ENCODE results near the gene CFAP54. TPM values are rescaled to one million over a fixed set of nuclear protein-coding genes. Genes with fewer than 3 reads are reported as not detected.
"Not testable (repeated sequence)": the region's sequence is repeated elsewhere in the genome, so short reads cannot be mapped to it uniquely, and the experiment has no call there.

CFAP54 gene
- polyA plus RNA-seq, 1 donor from 2014 or later, result 1.1 TPM

- H3K36me3 ChIP-seq (ENCODE audit: insufficient read depth, low read length); H3K79me2 ChIP-seq (replicated peaks; ENCODE audit: insufficient read depth, low read length); H3K9me2 ChIP-seq (ENCODE audit: insufficient read depth, low read length); H3K4me3 ChIP-seq (ENCODE audit: low read length); H3K27ac ChIP-seq (ENCODE audit: low read length); H3K27me3 ChIP-seq (ENCODE audit: insufficient read depth, low read depth, low read length); H3K4me2 ChIP-seq (ENCODE audit: low read length); H3K9me3 ChIP-seq (ENCODE audit: low read length); H3K9ac ChIP-seq (ENCODE audit: low read length); H2AFZ ChIP-seq (ENCODE audit: low read depth, low read length); H3F3A ChIP-seq (ENCODE audit: insufficient read depth, low read length, poor library complexity, severe bottlenecking); H4K20me1 ChIP-seq (ENCODE audit: insufficient read depth): not testable (repeated sequence)
Observed at GRCh38 chr12:96494154-96494553, 4.8 kb downstream of the CFAP54 start.

- no peak overlapping the region for H3K4me3 ChIP-seq (ENCODE audit: low read length)
- no peaks in the 10 kb centered on the region for H3K36me3 ChIP-seq (ENCODE audit: insufficient read depth, low read length)
- no peaks in the 10 kb centered on the region for H3K9me3 ChIP-seq (ENCODE audit: low read length)
- H3K9ac ChIP-seq (ENCODE audit: low read length), result no peak overlapping the region
- H3K27ac ChIP-seq (ENCODE audit: low read length), result no peak overlapping the region
- no peak overlapping the region for H3K4me2 ChIP-seq (ENCODE audit: low read length)
- no peaks in the 10 kb centered on the region for H3K79me2 ChIP-seq (replicated peaks; ENCODE audit: insufficient read depth, low read length)
- no peaks in the 10 kb centered on the region for H3F3A ChIP-seq (ENCODE audit: insufficient read depth, low read length, poor library complexity, severe bottlenecking)
- no peaks in the 10 kb centered on the region for H4K20me1 ChIP-seq (ENCODE audit: insufficient read depth)
- no peaks in the 10 kb centered on the region for H3K9me2 ChIP-seq (ENCODE audit: insufficient read depth, low read length)
- TF ChIP-seq REST (IDR thresholded peaks at IDR 0.05; ENCODE audit: borderline replicate concordance), result no peak
- H2AFZ ChIP-seq (ENCODE audit: low read depth, low read length), result no peak overlapping the region
- H3K27me3 ChIP-seq (ENCODE audit: insufficient read depth, low read depth, low read length), result no peaks in the 10 kb centered on the region
Observed at GRCh38 chr12:96495155-96495554, 5.8 kb downstream of the CFAP54 start.

GRCh38 chr12:96495841-96496545 is 6.6 kb downstream of the CFAP54 start:
- Histone ChIP-seq H3K4me2 (ENCODE audit: low read length) (no peak overlapping the region), H3F3A (ENCODE audit: insufficient read depth, low read length, poor library complexity, severe bottlenecking) (no peaks in the 10 kb centered on the region), H3K9me3 (ENCODE audit: low read length) (no peaks in the 10 kb centered on the region), H4K20me1 (ENCODE audit: insufficient read depth) (no peaks in the 10 kb centered on the region), H3K9ac (ENCODE audit: low read length) (no peak overlapping the region), H3K27ac (ENCODE audit: low read length) (no peak overlapping the region), H3K4me3 (ENCODE audit: low read length) (no peak overlapping the region), H3K36me3 (ENCODE audit: insufficient read depth, low read length) (no peaks in the 10 kb centered on the region), H3K27me3 (ENCODE audit: insufficient read depth, low read depth, low read length) (no peaks in the 10 kb centered on the region), H2AFZ (ENCODE audit: low read depth, low read length) (no peak overlapping the region), H3K79me2 (replicated peaks; ENCODE audit: insufficient read depth, low read length) (no peaks in the 10 kb centered on the region), H3K9me2 (ENCODE audit: insufficient read depth, low read length) (no peaks in the 10 kb centered on the region)
- TF ChIP-seq REST (IDR thresholded peaks at IDR 0.05; ENCODE audit: borderline replicate concordance), result no peak
- no peak for TF ChIP-seq RAD21 (conservative IDR thresholded peaks at IDR 0.05)
- TF ChIP-seq TAF1 (IDR thresholded peaks at IDR 0.05; ENCODE audit: low read depth), result no peak
- TF ChIP-seq EZH2 (IDR thresholded peaks at IDR 0.05; ENCODE audit: borderline replicate concordance, insufficient read depth, low read length, poor library complexity, severe bottlenecking), result no peak

All from neural cell (in vitro differentiated cells).